GM21825 (cell line): ENCODE data around the gene CSNK1G2.

ENCODE experiments used
- ATAC-seq: cut with Tn5 transposase; IDR thresholded peaks from one replicate; pipeline ENCODE4 v1.9.1; 2021; ENCODE audit warnings: mild to moderate bottlenecking, moderate library complexity; ENCODE audit not compliant: unreplicated experiment

CSNK1G2 gene

DNA sequence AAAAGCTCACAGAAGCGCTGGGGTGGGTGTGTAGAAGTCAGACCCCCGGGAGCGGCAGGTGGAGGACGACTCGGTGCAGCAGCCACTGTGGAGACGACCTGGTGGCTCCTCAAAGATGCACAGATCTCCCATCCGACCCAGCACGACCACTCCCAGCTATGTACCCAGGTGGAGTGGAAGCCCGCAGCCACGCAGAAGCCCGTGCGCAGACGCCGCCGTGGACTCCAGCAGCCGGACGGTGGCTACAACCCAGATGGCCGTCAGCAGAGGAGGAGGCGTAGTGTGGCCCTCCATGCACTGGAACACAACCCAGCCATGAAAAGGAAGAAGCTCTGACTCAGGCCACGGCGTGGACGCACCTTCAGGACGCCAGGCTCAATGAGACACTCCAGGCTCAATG lies 21.7 kb downstream of the CSNK1G2 start:
- ATAC-seq, result no peak

DNA sequence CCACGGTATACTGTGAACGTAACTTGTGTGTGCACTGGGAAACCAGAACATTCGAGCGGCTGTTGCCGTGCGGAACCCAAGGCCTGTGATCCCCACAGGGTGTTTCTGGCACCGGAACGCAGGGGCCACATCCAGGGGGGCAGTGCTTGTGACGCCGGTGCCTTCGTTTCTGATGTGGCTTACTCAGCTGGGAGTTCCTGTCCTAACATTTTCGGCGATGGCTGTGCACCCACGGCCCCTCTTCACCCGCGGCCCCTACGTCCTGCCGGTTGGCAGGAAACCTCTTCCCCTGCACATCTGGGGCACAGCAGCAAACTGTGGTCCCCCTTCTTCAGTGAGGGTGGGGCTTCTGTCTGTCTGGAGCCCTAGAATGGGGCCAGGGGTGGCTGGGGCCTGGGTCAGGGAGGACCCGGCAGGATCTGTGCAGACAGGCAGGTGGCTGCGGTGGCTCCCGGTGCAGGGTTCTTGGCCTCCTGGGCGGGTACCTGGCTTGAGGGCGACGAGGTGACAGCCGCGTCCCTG lies 26.2 kb downstream of the CSNK1G2 start:
- no peak for ATAC-seq

DNA sequence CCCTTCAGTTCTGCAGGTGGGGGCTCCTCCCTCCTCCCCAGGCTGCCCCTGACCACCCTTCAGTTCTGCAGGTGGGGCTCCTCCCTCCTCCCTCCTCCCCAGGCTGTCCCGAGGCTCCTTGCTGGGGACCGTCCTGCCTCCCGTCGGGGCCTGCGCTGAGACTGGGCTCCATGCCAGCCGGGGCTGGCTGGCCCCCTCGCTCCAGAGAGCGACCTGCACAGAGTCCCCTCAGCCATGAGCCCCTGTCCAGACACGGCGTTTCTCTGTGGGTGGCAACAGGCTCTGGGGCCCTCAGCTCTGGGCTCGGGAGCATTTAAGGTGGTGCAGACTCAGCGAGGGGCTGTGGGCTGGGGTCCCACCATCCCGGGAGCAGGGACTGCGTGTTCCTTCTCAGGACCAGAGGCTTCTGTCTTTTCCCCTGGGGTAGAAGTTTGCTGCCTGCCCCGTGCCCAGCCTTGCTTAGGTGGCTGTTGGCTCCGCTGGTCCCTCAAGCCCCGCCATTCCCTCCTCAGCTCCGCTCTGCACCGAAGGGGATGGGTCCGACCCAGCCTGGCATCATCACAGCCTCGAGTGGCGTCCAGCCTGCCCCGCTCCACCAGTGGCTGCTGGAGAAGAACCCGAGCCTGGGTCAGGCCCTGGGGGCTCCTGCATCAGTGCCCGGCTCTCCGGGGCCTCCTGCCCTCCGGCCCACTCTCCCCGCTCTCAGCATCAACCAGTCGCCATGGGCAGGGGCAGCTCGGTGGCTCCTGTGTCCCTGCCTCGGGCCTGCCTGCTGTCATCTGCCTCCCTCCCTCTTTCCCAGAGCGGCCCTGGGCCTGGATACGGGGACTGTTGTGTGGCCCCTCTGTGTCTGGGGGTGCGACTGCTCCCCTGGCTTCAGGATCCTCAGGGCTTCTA lies 27.6 kb downstream of the CSNK1G2 start:
- ATAC-seq, result no peak

DNA sequence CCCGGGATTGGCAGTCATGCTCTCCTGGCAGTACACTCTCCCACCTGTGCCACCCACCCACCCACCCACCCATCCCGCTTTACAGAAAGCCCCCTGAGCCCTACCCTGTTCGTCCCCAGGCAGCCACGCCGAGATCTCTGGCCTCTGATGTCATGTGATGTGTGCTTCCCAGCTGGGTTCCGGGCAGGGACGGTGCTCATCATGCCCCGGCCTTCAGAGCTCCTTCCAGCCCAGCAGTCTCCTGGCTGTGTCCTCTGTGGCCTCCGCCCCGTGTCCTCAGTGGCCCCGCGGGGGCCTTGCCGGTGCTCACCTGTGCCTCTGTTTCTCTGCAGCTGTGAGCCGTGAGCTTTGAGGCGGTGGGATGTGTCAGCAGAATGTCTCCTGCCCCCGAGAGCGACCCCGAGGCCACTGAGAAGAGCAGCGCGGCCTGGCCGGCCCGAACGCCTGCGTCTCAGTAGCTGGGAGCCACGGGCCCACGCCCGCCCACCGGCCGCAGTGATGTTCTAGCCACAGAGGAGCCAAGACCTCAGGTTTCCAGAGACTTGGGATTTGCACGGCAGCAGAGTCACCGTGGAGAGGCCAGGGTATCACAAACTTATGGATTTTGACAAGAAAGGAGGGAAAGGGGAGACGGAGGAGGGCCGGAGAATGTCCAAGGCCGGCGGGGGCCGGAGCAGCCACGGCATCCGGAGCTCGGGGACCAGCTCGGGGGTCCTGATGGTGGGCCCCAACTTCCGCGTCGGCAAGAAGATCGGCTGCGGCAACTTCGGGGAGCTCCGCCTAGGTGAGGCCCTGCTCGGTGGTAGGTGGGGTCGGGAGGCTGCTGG lies 28.4 kb downstream of the CSNK1G2 start:
- no peak for ATAC-seq

DNA sequence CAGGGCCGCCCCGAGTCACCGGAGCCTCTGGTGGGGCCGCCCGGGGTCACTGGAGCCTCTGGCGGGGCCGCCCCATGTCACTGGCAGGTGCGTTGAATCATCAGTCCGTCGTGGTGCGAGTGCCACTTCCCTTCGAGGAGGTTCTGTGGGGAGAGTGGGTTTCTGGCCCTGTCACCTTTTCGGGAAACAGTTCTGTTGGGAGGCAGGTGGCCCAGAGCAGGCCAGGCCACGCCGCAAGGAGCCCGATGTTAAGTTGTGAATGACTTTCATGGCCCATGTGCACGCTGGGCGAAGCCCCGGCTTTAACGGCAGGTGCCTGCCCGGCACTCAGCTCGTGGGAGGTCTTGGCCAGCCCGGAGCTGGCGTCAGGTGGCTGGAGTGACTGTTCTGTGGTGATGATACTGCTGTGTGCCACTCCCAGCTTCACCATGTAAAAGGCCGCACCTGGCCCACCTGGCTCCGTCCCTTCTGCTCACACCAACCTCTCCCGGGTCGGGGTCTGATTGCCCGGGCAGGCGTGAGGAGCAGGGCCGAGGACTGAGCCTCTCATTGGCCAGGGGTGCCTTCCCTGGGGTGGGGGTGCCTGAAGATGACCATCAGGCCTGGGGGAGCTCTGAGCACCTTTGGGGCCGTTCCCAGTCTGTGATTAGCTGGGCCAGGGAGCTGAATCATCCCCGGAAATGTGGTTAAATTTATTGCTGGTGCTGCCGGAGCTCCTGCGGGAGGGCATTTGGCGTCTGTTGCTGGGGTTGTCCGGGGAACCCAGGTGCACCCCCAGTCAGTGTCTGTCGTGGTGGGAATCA lies 29.2 kb downstream of the CSNK1G2 start:
- ATAC-seq, result no peak

DNA sequence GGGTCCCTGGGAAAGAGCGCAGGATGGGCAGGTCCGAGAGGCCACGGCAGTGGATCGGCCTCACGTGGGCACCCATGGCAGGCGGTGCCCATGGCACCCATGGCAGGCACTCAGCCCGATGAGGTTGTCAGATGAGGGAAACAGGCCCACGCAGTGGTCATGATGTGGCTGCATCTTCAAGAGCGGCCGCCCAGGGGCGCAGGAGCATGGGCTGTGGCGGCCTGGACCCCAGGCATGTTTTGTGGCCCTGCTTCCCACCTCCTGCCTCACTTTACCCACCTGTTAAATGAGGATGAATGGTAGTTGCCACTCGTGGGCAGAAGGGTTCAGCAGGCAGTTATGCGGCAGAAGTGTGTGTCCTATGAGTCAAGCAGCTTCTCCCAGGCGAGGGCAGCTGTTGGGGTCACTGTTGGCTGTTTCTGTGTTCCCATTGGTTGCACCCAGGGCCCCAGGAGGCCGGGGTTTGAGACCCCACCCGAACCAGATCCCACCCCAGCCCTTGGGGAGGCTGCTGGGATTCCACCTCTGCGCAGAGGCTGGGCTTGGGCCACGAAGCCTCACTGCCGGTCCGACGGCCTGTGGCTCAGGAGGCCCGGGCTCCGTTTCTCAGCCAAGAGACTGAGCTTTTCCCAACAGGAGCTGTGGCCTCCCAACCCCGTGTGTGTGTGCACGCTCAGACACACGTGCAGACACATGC lies 30.0 kb downstream of the CSNK1G2 start:
- no peak for ATAC-seq

DNA sequence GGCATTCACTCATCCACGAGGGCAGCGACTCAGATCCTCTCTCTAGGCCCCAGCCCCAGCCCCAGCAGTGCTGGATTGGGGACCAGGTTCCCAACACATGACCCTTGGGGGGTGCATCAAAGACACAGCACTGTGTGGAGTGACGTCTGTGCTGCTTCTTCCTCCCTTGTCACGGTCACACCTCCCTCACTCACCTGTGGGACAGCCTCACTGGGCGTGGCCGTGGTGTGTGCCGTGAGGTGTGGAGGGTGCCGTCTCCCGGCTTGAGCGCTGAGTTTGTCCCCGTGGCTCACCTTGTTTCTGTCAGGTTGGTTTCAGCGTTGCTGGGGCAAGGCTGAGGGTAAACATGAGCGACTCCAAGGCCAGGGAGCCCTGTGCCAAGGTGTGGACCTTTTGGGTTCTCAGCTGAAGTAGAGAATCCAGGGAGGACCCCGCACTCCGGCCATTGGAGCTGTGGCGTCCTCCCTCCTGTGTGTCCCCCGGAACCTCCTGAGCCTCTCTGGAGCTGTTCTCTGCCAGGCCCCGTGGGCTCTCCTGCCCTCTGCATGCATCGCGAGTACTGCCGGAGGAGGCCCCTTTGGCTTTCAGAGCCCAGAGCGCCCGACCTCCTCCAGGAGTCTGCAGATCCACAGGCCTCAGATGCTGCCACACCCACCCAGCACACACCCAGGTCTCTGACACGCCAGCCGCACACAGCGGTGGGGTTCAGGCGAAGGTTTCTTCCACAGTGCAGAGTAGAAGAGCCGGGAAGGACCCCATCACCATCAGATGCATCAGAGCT lies 33.6 kb downstream of the CSNK1G2 start:
- no peak for ATAC-seq

DNA sequence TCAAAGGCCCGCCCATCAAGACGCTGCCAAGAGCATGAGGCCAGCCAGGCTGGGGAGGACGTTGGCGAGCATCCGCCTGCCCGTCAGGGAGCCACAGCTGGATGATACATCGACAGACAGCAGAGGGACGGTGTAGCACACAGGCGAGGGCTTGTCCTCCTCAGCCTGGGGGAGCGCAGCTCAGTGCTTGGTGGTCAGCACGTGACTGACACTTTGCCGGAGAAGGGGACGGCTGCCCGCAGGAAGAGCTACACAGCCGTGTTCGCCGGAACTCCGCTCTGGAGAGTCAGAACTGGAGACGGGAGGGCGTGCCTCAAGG lies 34.1 kb downstream of the CSNK1G2 start:
- ATAC-seq, result no peak

DNA sequence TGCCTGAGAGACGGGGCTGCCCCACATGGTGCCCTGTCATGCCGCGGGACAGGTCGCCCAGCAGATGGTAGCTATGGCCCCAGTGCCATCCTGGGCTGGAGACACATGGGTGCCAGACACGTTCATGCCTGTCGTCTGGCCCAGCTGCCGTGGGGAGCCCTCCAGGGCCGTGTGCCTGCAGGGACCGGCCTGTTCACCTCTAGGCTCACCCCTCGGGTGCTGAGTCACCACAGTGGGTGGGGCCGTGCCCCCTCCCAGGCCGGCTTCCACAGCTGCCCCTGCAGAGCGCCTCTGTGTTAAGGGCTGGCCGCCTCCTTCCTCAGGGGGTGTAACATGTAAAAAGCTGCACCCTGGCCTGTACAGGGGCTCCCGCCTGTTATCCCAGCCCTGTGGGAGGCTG lies 36.1 kb downstream of the CSNK1G2 start:
- ATAC-seq, result no peak

DNA sequence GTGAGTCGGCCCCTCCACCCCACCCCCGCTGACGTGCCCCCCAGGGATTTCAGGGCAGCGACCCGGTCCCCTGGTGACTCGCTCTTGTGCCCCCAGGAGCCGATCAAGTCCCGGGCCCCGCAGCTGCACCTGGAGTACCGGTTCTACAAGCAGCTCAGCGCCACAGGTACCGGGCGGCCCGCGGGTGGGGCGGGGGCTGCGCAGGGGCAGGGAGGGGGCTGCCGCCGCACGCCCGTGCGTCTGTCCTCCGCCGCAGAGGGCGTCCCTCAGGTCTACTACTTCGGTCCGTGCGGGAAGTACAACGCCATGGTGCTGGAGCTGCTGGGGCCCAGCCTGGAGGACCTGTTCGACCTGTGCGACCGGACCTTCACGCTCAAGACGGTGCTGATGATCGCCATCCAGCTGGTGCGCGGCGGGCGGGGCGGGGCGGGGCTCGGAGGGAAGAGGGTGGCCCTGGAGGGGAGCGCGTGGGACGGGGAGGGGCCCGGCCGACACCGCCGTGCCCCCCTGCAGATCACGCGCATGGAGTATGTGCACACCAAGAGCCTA lies 37.4 kb downstream of the CSNK1G2 start:
- ATAC-seq, result no peak

DNA sequence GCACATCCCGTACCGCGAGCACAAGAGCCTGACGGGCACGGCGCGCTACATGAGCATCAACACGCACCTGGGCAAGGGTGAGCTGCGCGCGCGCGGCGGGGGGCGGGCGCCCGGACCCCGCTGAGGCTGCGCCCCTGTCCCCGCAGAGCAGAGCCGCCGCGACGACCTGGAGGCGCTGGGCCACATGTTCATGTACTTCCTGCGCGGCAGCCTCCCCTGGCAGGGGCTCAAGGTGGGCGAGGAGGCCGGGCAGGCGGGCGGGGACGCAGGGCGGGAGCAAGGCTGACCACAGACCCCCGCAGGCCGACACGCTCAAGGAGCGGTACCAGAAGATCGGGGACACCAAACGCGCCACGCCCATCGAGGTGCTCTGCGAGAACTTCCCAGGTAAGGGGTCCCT lies 38.0 kb downstream of the CSNK1G2 start:
- ATAC-seq, result no peak

DNA sequence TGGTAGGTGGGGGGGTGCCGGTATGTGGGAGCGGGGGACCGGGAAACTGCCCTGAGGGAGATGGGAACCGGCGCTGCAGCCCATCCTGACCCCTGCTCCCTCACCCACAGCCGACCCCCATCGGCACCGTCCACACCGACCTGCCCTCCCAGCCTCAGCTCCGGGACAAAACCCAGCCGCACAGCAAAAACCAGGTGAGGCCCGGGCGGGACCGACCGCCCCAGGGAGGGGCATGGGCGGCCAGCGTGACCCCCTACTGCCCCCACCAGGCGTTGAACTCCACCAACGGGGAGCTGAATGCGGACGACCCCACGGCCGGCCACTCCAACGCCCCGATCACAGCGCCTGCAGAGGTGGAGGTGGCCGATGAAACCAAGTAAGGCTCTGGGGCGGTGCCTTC lies 38.7 kb downstream of the CSNK1G2 start:
- no peak for ATAC-seq

DNA sequence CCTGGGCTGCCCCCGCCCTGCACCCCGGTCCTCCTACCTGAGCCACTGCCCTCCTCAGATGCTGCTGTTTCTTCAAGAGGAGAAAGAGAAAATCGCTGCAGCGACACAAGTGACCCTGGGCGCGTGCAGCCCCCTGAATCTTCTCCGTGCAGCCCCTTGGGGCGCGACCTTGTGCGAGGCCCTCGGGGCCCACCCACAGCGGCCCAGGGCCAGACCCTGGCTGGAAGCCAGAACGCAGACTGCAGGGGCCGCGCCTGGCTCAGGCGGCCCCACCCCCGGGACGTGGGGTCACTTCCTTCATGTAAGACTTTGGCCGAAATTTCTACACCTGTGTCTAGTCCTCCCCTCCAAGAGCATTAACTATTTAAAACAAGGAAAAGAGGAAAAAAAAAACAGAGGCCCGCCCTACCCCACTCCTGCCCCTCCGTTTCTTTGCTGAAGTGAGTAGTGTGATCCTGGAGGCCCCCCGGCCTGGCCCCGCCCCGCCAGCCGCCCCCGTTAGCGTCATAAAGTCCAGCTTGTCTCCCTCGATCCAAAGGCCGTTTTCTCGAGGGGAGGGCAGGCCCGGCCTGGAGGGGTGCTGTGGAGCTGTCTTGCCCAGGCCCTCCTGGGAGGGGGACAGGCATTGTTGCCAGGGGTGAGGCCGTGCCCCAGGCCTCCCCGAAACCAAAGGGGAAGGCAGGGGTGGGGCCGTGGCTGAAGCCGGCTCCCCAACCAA lies 39.3 kb downstream of the CSNK1G2 start:
- ATAC-seq, result no peak

DNA sequence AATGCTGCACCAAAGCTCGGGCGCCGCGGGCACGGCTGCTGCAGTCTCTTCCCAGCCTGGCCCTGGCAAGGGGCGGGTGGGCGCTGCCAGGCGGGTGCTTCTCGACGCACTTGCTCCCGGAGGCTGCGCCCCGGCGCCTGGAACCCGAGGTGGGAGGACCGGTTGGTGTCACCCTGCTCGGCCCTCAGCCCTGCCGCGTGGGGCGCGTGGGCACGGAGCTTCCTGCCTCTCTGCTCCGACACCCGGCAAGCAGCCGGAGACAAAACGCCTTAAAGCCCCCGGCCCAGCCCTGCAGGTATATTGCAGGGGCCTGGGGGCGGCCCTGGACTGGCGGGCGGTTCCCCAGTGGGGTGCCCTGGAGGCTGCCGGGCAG lies 39.8 kb downstream of the CSNK1G2 start:
- no peak for ATAC-seq

DNA sequence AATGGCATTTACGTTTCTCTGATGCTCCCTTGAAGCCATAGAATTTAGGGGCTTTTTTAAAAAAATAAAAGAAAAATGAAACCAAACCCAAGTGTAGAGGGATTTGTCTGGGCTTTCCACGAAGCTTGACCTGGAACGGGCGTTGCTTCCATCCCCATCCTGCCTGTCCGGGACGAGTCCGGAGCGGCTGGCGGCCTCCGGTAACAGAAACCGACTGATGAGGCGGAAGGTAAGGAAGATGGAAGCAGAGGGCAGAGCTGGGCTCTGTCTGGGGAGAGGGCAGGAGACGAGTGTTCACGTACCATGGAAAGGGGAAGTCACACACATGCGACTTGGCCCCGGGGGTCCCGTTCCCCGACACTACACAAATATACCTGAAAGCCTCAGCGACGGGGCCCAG lies 40.3 kb downstream of the CSNK1G2 start:
- no peak for ATAC-seq

DNA sequence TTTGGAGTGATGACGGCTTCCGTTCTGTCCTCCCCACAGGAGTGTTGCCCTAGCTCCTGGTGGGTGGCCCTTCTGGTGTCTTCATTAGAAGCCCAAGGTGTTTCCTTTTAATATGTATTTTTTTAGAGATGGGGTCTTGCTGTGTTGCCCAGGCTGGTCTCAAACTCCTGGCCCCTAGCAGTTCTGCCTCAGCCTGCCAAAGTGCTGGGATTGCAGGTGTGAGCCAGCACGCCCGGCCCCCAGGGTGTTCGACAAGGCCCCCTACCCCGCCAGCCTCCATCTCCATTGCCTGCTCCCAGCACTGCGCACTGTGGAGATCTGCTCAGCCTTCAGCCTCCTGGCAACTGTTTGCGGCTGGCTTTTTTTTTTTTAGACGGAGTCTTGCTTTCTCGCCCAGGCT lies 43.4 kb downstream of the CSNK1G2 start:
- no peak for ATAC-seq

DNA sequence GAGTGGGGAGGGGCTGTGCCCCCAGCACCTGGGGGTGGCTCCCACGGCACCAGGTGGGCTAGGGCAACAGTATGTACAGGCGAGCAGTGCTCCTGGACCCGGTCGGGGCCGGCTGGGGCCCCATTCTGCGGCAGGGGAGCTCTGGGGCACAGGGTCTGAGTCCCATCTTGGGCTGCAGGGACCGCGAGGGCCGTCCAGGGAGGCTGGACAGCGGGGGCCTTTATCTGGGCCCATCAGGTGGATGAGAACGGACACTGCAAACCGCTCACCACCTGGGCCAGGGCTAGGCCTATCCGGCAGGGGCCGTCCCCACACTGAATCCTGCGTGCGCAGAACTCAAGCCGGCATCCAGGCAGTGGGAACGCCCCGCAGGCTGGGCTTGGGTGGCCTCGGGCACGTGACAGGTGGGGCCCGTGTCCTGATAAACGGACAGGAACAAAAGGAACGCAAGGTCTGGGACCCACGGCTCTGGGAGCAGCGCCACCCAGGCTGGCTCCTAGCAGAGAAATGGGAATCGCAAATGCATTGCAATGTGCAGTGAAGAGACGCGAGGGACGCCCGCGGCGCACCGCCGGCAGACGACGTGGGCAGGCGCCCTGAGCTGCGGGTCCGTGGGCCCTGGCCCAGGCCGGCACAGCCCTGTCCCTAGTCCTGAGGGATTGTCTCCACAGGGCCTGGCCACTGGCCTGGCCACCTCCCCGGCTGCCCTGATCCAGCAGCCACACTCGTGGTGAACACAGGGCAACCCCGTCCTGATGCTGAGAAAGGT lies 44.8 kb downstream of the CSNK1G2 start:
- ATAC-seq, result no peak
